Endothelial cell of umbilical vein (primary cell): ENCODE results near the gene TBC1D9B. TPM values are rescaled to one million over a fixed set of nuclear protein-coding genes. Genes with fewer than 3 reads are reported as not detected.

Experiments
- BruUV-seq: library from RNA; stranded (reverse); fragments of 400-500 nt; replicated peaks from 2 replicates; lab custom pipeline; 2021; lab: Mats Ljungman, UMichigan
- CTCF ChIA-PET: fragments of 300-600, 350-600 bp; sonication (Branson Sonifier 250); formaldehyde crosslinking; loops from one replicate; lab custom pipeline; 2021; ENCODE audit warnings: antibody characterized with exemption, inconsistent platforms; lab: Charles Lee
- POLR2A ChIA-PET: fragments of 300-600, 350-600 bp; sonication (Branson Sonifier 250); formaldehyde crosslinking; loops from one replicate; lab custom pipeline; 2021; ENCODE audit warnings: antibody characterized with exemption, inconsistent platforms; lab: Charles Lee
- DNase-seq: peaks from one replicate; pipeline ENCODE4 v3.0.0-alpha.2; 2011; ENCODE audit warnings: low read depth, low spot score
- FAIRE-seq: peaks from 2 replicates; lab custom pipeline; 2011; peaks lifted over from hg19 to GRCh38; lab: Jason Lieb, UNC
- H2AFZ ChIP-seq: 2 replicates; pipeline ENCODE4 v1.6.0; 2012; ENCODE audit warnings: low read depth, low read length, control low read depth, inconsistent platforms
- H3K27ac ChIP-seq: 2 replicates; pipeline ENCODE4 v1.5.1; 2011; ENCODE audit warnings: low read depth, mild to moderate bottlenecking, control low read depth, low read length, moderate library complexity; ENCODE audit not compliant: insufficient read depth
- H3K27me3 ChIP-seq, 2 experiments: 2 replicates each; pipeline versions ENCODE4 v1.6.0 to v1.6.1; 2011; ENCODE audit warnings: low read length in 2 of 2, mixed read lengths in 1 of 2; ENCODE audit not compliant: control insufficient read depth in 2 of 2, insufficient read depth in 2 of 2
- H3K36me3 ChIP-seq, 2 experiments: 2 replicates in 1 of 2; 3 replicates in 1 of 2; pipeline ENCODE4 v1.5.1; 2011; ENCODE audit warnings: low read length in 2 of 2, mild to moderate bottlenecking in 1 of 2, moderate library complexity in 1 of 2; ENCODE audit not compliant: control insufficient read depth in 2 of 2, insufficient read depth in 2 of 2; ENCODE audit errors: extremely low read depth in 1 of 2
- H3K4me1 ChIP-seq: 3 replicates; pipeline ENCODE4 v1.5.1; 2011; ENCODE audit warnings: mild to moderate bottlenecking, low read length; ENCODE audit not compliant: control insufficient read depth, insufficient read depth; ENCODE audit errors: extremely low read depth
- H3K4me2 ChIP-seq: 2 replicates; pipeline ENCODE4 v1.6.1; 2011; ENCODE audit warnings: low read length, control low read depth, mixed read lengths; ENCODE audit not compliant: insufficient read depth
- H3K4me3 ChIP-seq, 3 experiments: fragments of 200-600 bp in 1 of 3; sonication (generic), shearing (Covaris generic) in 1 of 3; replicated peaks in 1 of 3; 2 replicates each; pipeline ENCODE4 v1.5.1; 2011 to 2016; ENCODE audit warnings: control low read depth in 3 of 3, low read length in 3 of 3, mild to moderate bottlenecking in 2 of 3, inconsistent platforms in 1 of 3, low read depth in 1 of 3, moderate library complexity in 1 of 3; ENCODE audit not compliant: insufficient read depth in 1 of 3
- H3K79me2 ChIP-seq: 2 replicates; pipeline ENCODE4 v1.6.0; 2012; ENCODE audit warnings: low read length, inconsistent platforms; ENCODE audit not compliant: control insufficient read depth, insufficient read depth
- H3K9ac ChIP-seq: replicated peaks from 2 replicates; pipeline ENCODE3; 2011; ENCODE audit warnings: low read length, control low read depth; ENCODE audit not compliant: insufficient read depth; ENCODE audit errors: extremely low read depth
- H3K9me1 ChIP-seq: replicated peaks from 3 replicates; pipeline ENCODE4 v1.6.0; 2011; ENCODE audit warnings: mild to moderate bottlenecking, low read length; ENCODE audit not compliant: control insufficient read depth, insufficient read depth; ENCODE audit errors: extremely low read depth
- H3K9me3 ChIP-seq: replicated peaks from 2 replicates; pipeline ENCODE4 v1.5.1; 2012; ENCODE audit warnings: low read length, inconsistent platforms; ENCODE audit not compliant: control insufficient read depth, insufficient read depth
- H4K20me1 ChIP-seq: replicated peaks from 2 replicates; pipeline ENCODE3; 2011; ENCODE audit warnings: mild to moderate bottlenecking, low read length; ENCODE audit not compliant: control insufficient read depth, insufficient read depth; ENCODE audit errors: extremely low read depth
- CTCF ChIP-seq, 2 donors: IDR thresholded peaks; 1 replicate in 1 of 2; 2 replicates in 1 of 2; pipeline ENCODE4 v1.5.1; 2011; ENCODE audit warnings: low read length in 2 of 2, mild to moderate bottlenecking in 2 of 2, moderate library complexity in 2 of 2, control low read depth in 1 of 2, inconsistent platforms in 1 of 2, low read depth in 1 of 2; ENCODE audit not compliant: insufficient read depth in 1 of 2; ENCODE audit errors: extremely low read depth in 1 of 2
- EZH2 ChIP-seq: IDR thresholded peaks from 2 replicates; pipeline ENCODE4 v1.6.1; 2012; ENCODE audit warnings: borderline replicate concordance, low read depth, mild to moderate bottlenecking, moderate library complexity, low read length, inconsistent platforms; ENCODE audit not compliant: severe bottlenecking
- GATA2 ChIP-seq: IDR thresholded peaks from 2 replicates; pipeline ENCODE4 v1.7.0; 2011; ENCODE audit warnings: low read depth, mild to moderate bottlenecking, moderate library complexity, mixed read lengths, low read length; ENCODE audit not compliant: insufficient read length, insufficient read depth
- JUN ChIP-seq: IDR thresholded peaks from 2 replicates; pipeline ENCODE4 v1.6.1; 2011; ENCODE audit warnings: borderline replicate concordance, low read depth; ENCODE audit not compliant: insufficient read length, insufficient read depth
- MAX ChIP-seq: IDR thresholded peaks from 2 replicates; pipeline ENCODE4 v1.6.1; 2011; ENCODE audit not compliant: insufficient read depth, insufficient read length
- MYC ChIP-seq: IDR thresholded peaks from one replicate; pipeline ENCODE4 v1.6.1; 2011; ENCODE audit warnings: mild to moderate bottlenecking, low read depth, low read length
- POLR2A ChIP-seq: IDR thresholded peaks from 2 replicates; pipeline ENCODE4 v1.6.1; 2012; ENCODE audit warnings: low read depth, mild to moderate bottlenecking, control low read depth, low read length
- POLR2AphosphoS5 ChIP-seq: IDR thresholded peaks from 2 replicates; pipeline ENCODE4 v1.6.1; 2012; ENCODE audit warnings: low read depth, mild to moderate bottlenecking, control low read depth, low read length, moderate library complexity; ENCODE audit not compliant: insufficient read depth
- dilution Hi-C: fragments of 300-500 bp; cut with MboI; formaldehyde crosslinking; loops from one replicate; pipeline ENCODE4 v1.15.0; 2019; ENCODE audit warnings: low sequenced_read_pairs; ENCODE audit not compliant: extremely low pct_ligation_motif_present
- intact Hi-C: fragments of 100-400 bp; cut with micrococcal nuclease; formaldehyde crosslinking; loops from one replicate; pipeline ENCODE4 v1.10.0; 2022
- polyA plus RNA-seq, 4 experiments: library from polyadenylated mRNA; depleted of rRNA in 3 of 4; stranded (reverse) in 3 of 4; unstranded in 1 of 4; fragments of >200 nt; gene quantifications; 2 replicates each; pipeline versions ENCODE4 v1.2.1 to v1.2.3, GENCODE V29; 2011 to 2012; ENCODE audit warnings: missing spikeins in 1 of 4
- total RNA-seq: library from RNA; stranded (reverse); gene quantifications from 2 replicates; pipeline ENCODE4 v1.2.3, GENCODE V29; 2021

Gene TBC1D9B
- total and polyA plus RNA-seq, 2 donors (not counting 3 experiments of a cell fraction or from before 2014, with no cell fraction given) = 82.8 to 150 TPM

GRCh38 chr5:179882338-179882737, 25.4 kb downstream of the TBC1D9B start:
- Histone ChIP-seq H3K9me1 (no peaks in the 10 kb centered on the region), H3K9ac (no peak overlapping the region), H3K27me3 (no peaks in the 10 kb centered on the region), H3K9me3 (peaks cover 8% of the 10 kb centered on the region), H3K36me3 (peaks cover 19 to 46% of the 10 kb centered on the region in 2 experiments), H4K20me1 (no peaks in the 10 kb centered on the region), H3K4me3 (no peak overlapping the region), H3K4me2 (no peak overlapping the region), H3K79me2 (no peaks in the 10 kb centered on the region), H3K4me1 (no peaks in the 10 kb centered on the region), H2AFZ (no peak overlapping the region), H3K27ac (no peak overlapping the region)
- DNase-seq (no peak), FAIRE-seq (no peak)
- CTCF ChIA-PET = no interaction called here
- dilution Hi-C loops = no loop called here
- no TSS peak for BruUV-seq
- POLR2A ChIA-PET = no interaction called here
- intact Hi-C loops = no loop called here
- TF ChIP-seq MYC = no peak
- no peak for TF ChIP-seq EZH2
- TF ChIP-seq MAX = no peak
- TF ChIP-seq CTCF (IDR thresholded peaks at IDR 0.05; ENCODE audit: extremely low read depth in 1 of 2, insufficient read depth in 1 of 2, low read depth in 1 of 2, low read length in 2 of 2) = no peak
- no peak for TF ChIP-seq GATA2
- no peak for TF ChIP-seq POLR2A
- no peak for TF ChIP-seq JUN
- no peak for TF ChIP-seq POLR2AphosphoS5
